ENCODE data around the gene DHRS1. TPM values are rescaled to one million over a fixed set of nuclear protein-coding genes. Genes with fewer than 3 reads are reported as not detected.

DHRS1 gene
- total and polyA plus RNA-seq, 4 donors: 21.2 to 33.2 (median 28.5) TPM

- WGBS, 2 donors: 0 to 1% methylated on average over 39 of the region's 39 CpGs
- Histone ChIP-seq H3K36me3 (ENCODE audit: control insufficient read depth in 1 of 2, insufficient read depth in 2 of 2, low read length in 1 of 2) (peaks cover 0 to 7% of the 10 kb centered on the region in 2 donors), H3K27me3 (ENCODE audit: control insufficient read depth in 1 of 2, insufficient read depth in 2 of 2, low read length in 1 of 2) (no peaks in the 10 kb centered on the region), H3K27ac (ENCODE audit: low read depth in 1 of 2, low read length in 2 of 2) (peak overlapping the region; percentile 36 to 98), H3K9me3 (ENCODE audit: control insufficient read depth, low read length) (no peaks in the 10 kb centered on the region), H3K4me1 (ENCODE audit: control insufficient read depth in 1 of 2, insufficient read depth in 2 of 2, low read length in 2 of 2) (peaks cover 0 to 3% of the 10 kb centered on the region in 2 donors), H3K4me3 (ENCODE audit: low read length in 2 of 2) (peak overlapping the region; percentile 63 to 66)
- intact Hi-C loops (cut with DNase I): loop anchor here (1.0 to 5.0 kb wide), 2 partner anchors 55 to 200 kb away; partner anchors contain the start of genes DHRS1 (in 1 of the 2), NOP9 (in 1 of the 2) and SDR39U1 (in 1 of the 2)
- peak; percentile 97 for ATAC-seq (ENCODE audit: low FRiP score)
- DNase-seq: peak; percentile 96
Observed at GRCh38 chr14:24241829-24242443, 57.6 kb downstream of the DHRS1 start.

Other genes starting within 250 kb of the DHRS1 start
Only the 30 nearest of the 34 such genes appear.
- 10 to 100 TPM; 35.5 to 39.6 TPM for gene DCAF11, start 185.0 kb downstream of the DHRS1 start, total RNA-seq
- 10 to 100 TPM; 37.3 to 41.8 TPM for gene DCAF11, start 185.0 kb downstream of the DHRS1 start, polyA plus RNA-seq
- 1 to 10 TPM; 1.1 to 1.4 TPM for gene NRL, start 184.8 kb downstream of the DHRS1 start, total RNA-seq
- gene NRL, start 184.8 kb downstream of the DHRS1 start, polyA plus RNA-seq: 1 to 10 TPM in 1 of 2 donors, under 1 TPM in 1; 0.63 to 1.3 TPM
- under 1 TPM; 0.71 to 0.75 TPM for gene FITM1, start 169.1 kb downstream of the DHRS1 start, total RNA-seq
- under 1 TPM in 1 of 2 donors, not detected in 1; 0.56 TPM for gene FITM1, start 169.1 kb downstream of the DHRS1 start, polyA plus RNA-seq
- gene PSME1, start 163.6 kb downstream of the DHRS1 start, total RNA-seq: 100 to 1,000 TPM; 112 to 125 TPM
- 100 to 1,000 TPM; 206 to 210 TPM for gene PSME1, start 163.6 kb downstream of the DHRS1 start, polyA plus RNA-seq
- gene EMC9, start 158.2 kb downstream of the DHRS1 start, total RNA-seq: 10 to 100 TPM; 12.8 to 15.3 TPM
- 10 to 100 TPM; 18.3 to 41.9 TPM for gene EMC9, start 158.2 kb downstream of the DHRS1 start, polyA plus RNA-seq
- 10 to 100 TPM; 86.1 to 93.6 TPM for gene PSME2, start 153.2 kb downstream of the DHRS1 start, total RNA-seq
- 100 to 1,000 TPM; 142 to 261 TPM for gene PSME2, start 153.2 kb downstream of the DHRS1 start, polyA plus RNA-seq
- gene RNF31, start 152.3 kb downstream of the DHRS1 start, total RNA-seq: 10 to 100 TPM; 51.6 to 61.1 TPM
- 100 to 1,000 TPM in 1 of 2 donors, 1 to 10 TPM in 1; 9.1 to 167 TPM for gene RNF31, start 152.3 kb downstream of the DHRS1 start, polyA plus RNA-seq
- 100 to 1,000 TPM; 113 to 117 TPM for gene IRF9, start 138.5 kb downstream of the DHRS1 start, total RNA-seq
- gene IRF9, start 138.5 kb downstream of the DHRS1 start, polyA plus RNA-seq: 100 to 1,000 TPM in 1 of 2 donors, 10 to 100 TPM in 1; 56.0 to 111 TPM
- gene REC8, start 127.7 kb downstream of the DHRS1 start, total RNA-seq: 10 to 100 TPM; 13.2 to 18.1 TPM
- gene REC8, start 127.7 kb downstream of the DHRS1 start, polyA plus RNA-seq: 1 to 10 TPM; 2.4 to 8.2 TPM
- gene IPO4, start 111.0 kb downstream of the DHRS1 start, total RNA-seq: 10 to 100 TPM; 23.4 to 29.3 TPM
- gene IPO4, start 111.0 kb downstream of the DHRS1 start, polyA plus RNA-seq: 10 to 100 TPM in 1 of 2 donors, 1 to 10 TPM in 1; 3.4 to 11.6 TPM
- gene TM9SF1, start 104.3 kb downstream of the DHRS1 start, total RNA-seq: 10 to 100 TPM; 35.3 to 37.3 TPM
- 10 to 100 TPM; 15.8 to 35.0 TPM for gene TM9SF1, start 104.3 kb downstream of the DHRS1 start, polyA plus RNA-seq
- under 1 TPM in 1 of 2 donors, not detected in 1; 0.39 TPM for gene TSSK4, start 94.1 kb downstream of the DHRS1 start, total RNA-seq
- not detected for gene TSSK4, start 94.1 kb downstream of the DHRS1 start, polyA plus RNA-seq
- gene CHMP4A, start 86.3 kb downstream of the DHRS1 start, total RNA-seq: 10 to 100 TPM; 38.3 to 45.8 TPM
- 100 to 1,000 TPM; 130 to 179 TPM for gene CHMP4A, start 86.3 kb downstream of the DHRS1 start, polyA plus RNA-seq
- 10 to 100 TPM; 15.2 to 19.5 TPM for gene MDP1, start 83.7 kb downstream of the DHRS1 start, total RNA-seq
- gene MDP1, start 83.7 kb downstream of the DHRS1 start, polyA plus RNA-seq: 10 to 100 TPM; 38.7 to 49.6 TPM
- gene NEDD8, start 67.4 kb downstream of the DHRS1 start, total RNA-seq: 100 to 1,000 TPM; 122 to 123 TPM
- gene NEDD8, start 67.4 kb downstream of the DHRS1 start, polyA plus RNA-seq: 100 to 1,000 TPM; 222 to 345 TPM
- 10 to 100 TPM; 44.6 to 59.1 TPM for gene GMPR2, start 66.9 kb downstream of the DHRS1 start, total RNA-seq
- gene GMPR2, start 66.9 kb downstream of the DHRS1 start, polyA plus RNA-seq: 10 to 100 TPM; 55.2 to 66.6 TPM
- gene TINF2, start 57.2 kb downstream of the DHRS1 start, total RNA-seq: 10 to 100 TPM; 78.3 to 79.2 TPM
- 10 to 100 TPM; 40.9 to 48.0 TPM for gene TINF2, start 57.2 kb downstream of the DHRS1 start, polyA plus RNA-seq
- 1 to 10 TPM in 1 of 2 donors, under 1 TPM in 1; 0.52 to 5.7 TPM for gene TGM1, start 36.6 kb downstream of the DHRS1 start, total RNA-seq
- 1 to 10 TPM in 1 of 2 donors, under 1 TPM in 1; 0.88 to 1.3 TPM for gene TGM1, start 36.6 kb downstream of the DHRS1 start, polyA plus RNA-seq
- 10 to 100 TPM; 17.1 to 26.1 TPM for gene RABGGTA, start 28.2 kb downstream of the DHRS1 start, total RNA-seq
- 10 to 100 TPM; 19.0 to 40.0 TPM for gene RABGGTA, start 28.2 kb downstream of the DHRS1 start, polyA plus RNA-seq
- 10 to 100 TPM; 17.8 to 19.9 TPM for gene NOP9, start 70 bp upstream of the DHRS1 start, total RNA-seq
- 10 to 100 TPM in 1 of 2 donors, 1 to 10 TPM in 1; 7.9 to 10.8 TPM for gene NOP9, start 70 bp upstream of the DHRS1 start, polyA plus RNA-seq
- 10 to 100 TPM; 12.2 to 13.9 TPM for gene CIDEB, start 8.2 kb upstream of the DHRS1 start, total RNA-seq
- gene CIDEB, start 8.2 kb upstream of the DHRS1 start, polyA plus RNA-seq: 10 to 100 TPM in 1 of 2 donors, 1 to 10 TPM in 1; 3.3 to 17.2 TPM
- gene LTB4R2, start 10.4 kb upstream of the DHRS1 start, total RNA-seq: 1 to 10 TPM; 3.7 to 5.5 TPM
- under 1 TPM; 0.38 to 0.95 TPM for gene LTB4R2, start 10.4 kb upstream of the DHRS1 start, polyA plus RNA-seq
- gene LTB4R, start 11.7 kb upstream of the DHRS1 start, total RNA-seq: 1 to 10 TPM; 7.0 to 8.2 TPM
- gene LTB4R, start 11.7 kb upstream of the DHRS1 start, polyA plus RNA-seq: 1 to 10 TPM; 2.9 to 5.2 TPM
- gene ADCY4, start 35.3 kb upstream of the DHRS1 start, total RNA-seq: 100 to 1,000 TPM in 1 of 2 donors, 10 to 100 TPM in 1; 45.7 to 111 TPM
- 1 to 10 TPM in 1 of 2 donors, under 1 TPM in 1; 0.25 to 6.1 TPM for gene ADCY4, start 35.3 kb upstream of the DHRS1 start, polyA plus RNA-seq
- 10 to 100 TPM in 1 of 2 donors, 1 to 10 TPM in 1; 8.0 to 15.8 TPM for gene RIPK3, start 40.2 kb upstream of the DHRS1 start, total RNA-seq
- 1 to 10 TPM; 4.0 to 6.1 TPM for gene RIPK3, start 40.2 kb upstream of the DHRS1 start, polyA plus RNA-seq
- gene NFATC4, start 68.4 kb upstream of the DHRS1 start, total RNA-seq: 100 to 1,000 TPM in 1 of 2 donors, 10 to 100 TPM in 1; 85.5 to 121 TPM
- 100 to 1,000 TPM in 1 of 2 donors, 10 to 100 TPM in 1; 23.0 to 572 TPM for gene NFATC4, start 68.4 kb upstream of the DHRS1 start, polyA plus RNA-seq
- 10 to 100 TPM; 11.2 to 31.6 TPM for gene NYNRIN, start 99.2 kb upstream of the DHRS1 start, total RNA-seq
- gene NYNRIN, start 99.2 kb upstream of the DHRS1 start, polyA plus RNA-seq: 1 to 10 TPM; 1.8 to 5.2 TPM
- 10 to 100 TPM in 1 of 2 donors, 1 to 10 TPM in 1; 4.3 to 10.2 TPM for gene CBLN3, start 129.9 kb upstream of the DHRS1 start, total RNA-seq
- 1 to 10 TPM; 1.3 to 5.6 TPM for gene CBLN3, start 129.9 kb upstream of the DHRS1 start, polyA plus RNA-seq
- 10 to 100 TPM; 49.9 to 64.9 TPM for gene KHNYN, start 130.2 kb upstream of the DHRS1 start, total RNA-seq
- 10 to 100 TPM; 15.2 to 34.7 TPM for gene KHNYN, start 130.2 kb upstream of the DHRS1 start, polyA plus RNA-seq
- 10 to 100 TPM; 46.0 to 62.3 TPM for gene SDR39U1, start 143.0 kb upstream of the DHRS1 start, total RNA-seq
- gene SDR39U1, start 143.0 kb upstream of the DHRS1 start, polyA plus RNA-seq: 100 to 1,000 TPM in 1 of 2 donors, 10 to 100 TPM in 1; 24.0 to 163 TPM

All from aorta (tissue), 5 donors.